GM10266 (cell line): ENCODE measurements around the gene SCARF1.

Experiments used
- DNase-seq: peaks from one replicate; pipeline ENCODE4 v3.0.0; 2012; ENCODE audit errors: extremely low spot score
- CTCF ChIP-seq: IDR thresholded peaks from 2 replicates; pipeline ENCODE4 v1.5.1; 2012; ENCODE audit warnings: mild to moderate bottlenecking, low read depth; ENCODE audit not compliant: control insufficient read depth, insufficient read depth; ENCODE audit errors: missing control alignments

Gene SCARF1

GRCh38 chr17:1625053-1625452 lies 20.5 kb downstream of the SCARF1 start:
- no peak for TF ChIP-seq CTCF
- no peak for DNase-seq

- no peak for TF ChIP-seq CTCF
- no peak for DNase-seq
Observed at GRCh38 chr17:1624650-1625049, 20.9 kb downstream of the SCARF1 start.

- DNase-seq, result no peak
- no peak for TF ChIP-seq CTCF
Observed at GRCh38 chr17:1623057-1623630, 22.4 kb downstream of the SCARF1 start.

GRCh38 chr17:1621273-1621954 lies 24.1 kb downstream of the SCARF1 start:
- DNase-seq, result no peak
- no peak for TF ChIP-seq CTCF

GRCh38 chr17:1620486-1620885 lies 25.0 kb downstream of the SCARF1 start:
- DNase-seq, result no peak
- TF ChIP-seq CTCF, result no peak

- TF ChIP-seq CTCF, result no peak
- no peak for DNase-seq
Observed at GRCh38 chr17:1617620-1618174, 27.8 kb downstream of the SCARF1 start.

GRCh38 chr17:1616101-1616500 lies 29.4 kb downstream of the SCARF1 start:
- no peak for TF ChIP-seq CTCF
- DNase-seq, result no peak
